Glomerular visceral epithelial cell (primary cell): ENCODE data around the gene NUB1.

Source experiments
- DNase-seq: peaks from one replicate; pipeline ENCODE4 v3.0.0-alpha.2; 2016; ENCODE audit errors: extremely low spot score

The NUB1 gene

DNA sequence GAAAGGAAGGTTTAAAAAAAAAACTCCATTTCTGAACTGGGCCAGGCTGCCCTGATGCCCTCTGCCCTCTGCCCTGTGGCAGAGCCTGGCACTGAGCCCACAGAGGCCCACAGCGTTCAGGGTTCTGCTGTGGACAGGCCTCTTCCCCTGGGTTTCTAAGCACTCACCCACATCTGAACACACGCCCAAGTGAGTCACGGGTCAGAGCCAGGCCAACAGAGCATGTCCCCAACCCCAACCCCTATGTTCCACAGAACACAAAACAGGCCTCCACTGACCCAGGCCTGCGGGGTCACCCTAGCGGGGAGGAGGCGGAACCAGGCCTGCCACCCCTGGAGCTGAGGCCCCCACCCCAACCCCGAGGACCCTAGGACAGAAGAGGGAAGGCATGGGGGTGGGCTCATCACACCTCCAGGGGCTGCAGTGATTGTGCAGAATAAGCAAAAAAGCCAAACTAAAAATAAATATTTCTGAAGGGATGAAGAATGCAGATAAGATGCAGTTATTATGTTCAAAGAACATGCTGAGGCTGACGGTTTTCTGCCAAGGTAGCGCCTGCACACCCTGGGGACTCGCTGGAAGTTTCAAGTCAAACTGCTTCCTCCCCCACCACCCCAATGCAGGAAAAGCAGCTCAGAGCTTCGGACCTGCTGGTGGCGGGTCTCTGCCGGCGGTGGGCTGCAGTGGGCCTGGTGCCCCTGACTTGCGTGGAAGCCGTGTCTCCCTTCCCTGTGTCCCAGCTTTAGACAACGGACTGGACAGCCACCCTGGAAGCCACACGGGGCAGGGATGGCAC is 62.8 kb downstream of the NUB1 start:
- no peak for DNase-seq

DNA sequence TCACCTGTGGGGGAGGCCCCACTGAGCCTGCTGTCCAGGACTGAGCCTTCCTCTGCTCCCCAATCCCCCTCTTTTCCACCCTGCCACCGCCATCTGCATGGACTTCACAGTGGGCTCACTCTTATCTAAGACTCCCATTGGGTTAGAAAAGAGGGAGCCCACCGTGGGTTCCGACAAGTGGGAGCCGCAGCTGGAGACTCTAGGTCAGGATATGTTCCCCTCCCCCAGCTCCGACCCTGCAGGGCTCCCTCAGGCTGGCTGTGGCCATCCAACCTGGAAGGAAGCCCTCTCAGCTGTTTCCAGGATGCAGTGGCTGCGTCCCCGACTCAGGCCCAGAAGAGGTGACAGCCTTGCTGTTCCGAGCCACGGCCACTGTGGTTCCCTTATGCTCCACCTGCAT is 63.4 kb downstream of the NUB1 start:
- DNase-seq = no peak

DNA sequence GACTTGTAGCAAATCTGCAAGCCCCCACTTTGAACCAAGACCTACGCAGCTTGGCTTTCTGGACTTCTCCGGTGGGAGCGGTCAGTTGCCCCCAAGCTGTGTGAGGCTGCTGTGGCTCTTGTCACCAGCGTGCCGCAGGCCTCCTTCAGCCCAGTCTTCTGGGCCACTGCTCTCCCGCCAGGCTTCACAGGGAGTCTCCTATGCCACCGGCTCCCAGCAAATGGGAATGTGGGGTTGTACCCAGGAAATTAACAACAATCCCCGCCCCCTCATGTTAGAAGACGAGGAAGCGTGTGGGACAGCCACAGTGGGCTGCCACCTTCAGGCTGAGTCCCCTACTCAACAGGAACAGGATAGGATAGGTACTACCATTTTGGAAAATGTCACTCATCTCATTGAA is 64.0 kb downstream of the NUB1 start:
- no peak for DNase-seq

DNA sequence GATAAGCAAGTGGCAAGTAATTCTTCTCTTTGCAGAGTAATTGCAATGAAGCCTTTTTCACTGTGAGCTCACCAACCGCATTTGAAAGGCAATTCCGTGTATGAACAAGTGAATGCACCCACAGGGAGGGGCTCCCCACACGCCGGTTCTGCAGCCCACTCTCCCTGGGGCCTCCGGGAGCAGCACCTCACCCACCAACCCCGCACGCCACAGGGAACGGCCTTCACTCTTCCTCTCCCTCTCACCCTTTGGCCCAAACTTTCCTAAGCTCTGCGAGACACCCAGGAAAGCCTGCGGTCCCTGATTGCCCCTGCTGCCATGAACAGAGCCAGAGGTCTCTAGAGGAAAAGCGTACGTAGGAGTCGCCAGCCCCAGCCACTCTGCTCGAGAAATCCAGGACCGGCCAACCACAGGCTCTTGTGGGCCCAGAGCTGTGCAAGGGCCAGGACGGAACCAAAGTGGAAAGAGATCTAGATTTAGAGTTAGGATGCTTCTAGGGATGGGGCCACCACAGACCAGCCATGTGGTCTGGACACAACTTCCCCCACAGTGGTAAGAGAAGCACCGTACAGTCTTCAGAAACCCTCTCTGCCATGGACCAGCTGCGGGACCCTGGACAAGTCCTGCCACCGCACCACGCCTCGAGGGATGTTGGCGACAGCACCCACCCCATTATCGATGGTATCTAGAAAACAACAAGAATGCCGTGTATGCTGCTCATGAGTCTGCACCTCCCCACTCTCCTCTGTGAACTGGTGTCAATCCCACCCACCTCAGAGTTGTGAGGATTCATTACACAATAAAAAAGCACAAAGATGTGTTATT is 64.7 kb downstream of the NUB1 start:
- no peak for DNase-seq

DNA sequence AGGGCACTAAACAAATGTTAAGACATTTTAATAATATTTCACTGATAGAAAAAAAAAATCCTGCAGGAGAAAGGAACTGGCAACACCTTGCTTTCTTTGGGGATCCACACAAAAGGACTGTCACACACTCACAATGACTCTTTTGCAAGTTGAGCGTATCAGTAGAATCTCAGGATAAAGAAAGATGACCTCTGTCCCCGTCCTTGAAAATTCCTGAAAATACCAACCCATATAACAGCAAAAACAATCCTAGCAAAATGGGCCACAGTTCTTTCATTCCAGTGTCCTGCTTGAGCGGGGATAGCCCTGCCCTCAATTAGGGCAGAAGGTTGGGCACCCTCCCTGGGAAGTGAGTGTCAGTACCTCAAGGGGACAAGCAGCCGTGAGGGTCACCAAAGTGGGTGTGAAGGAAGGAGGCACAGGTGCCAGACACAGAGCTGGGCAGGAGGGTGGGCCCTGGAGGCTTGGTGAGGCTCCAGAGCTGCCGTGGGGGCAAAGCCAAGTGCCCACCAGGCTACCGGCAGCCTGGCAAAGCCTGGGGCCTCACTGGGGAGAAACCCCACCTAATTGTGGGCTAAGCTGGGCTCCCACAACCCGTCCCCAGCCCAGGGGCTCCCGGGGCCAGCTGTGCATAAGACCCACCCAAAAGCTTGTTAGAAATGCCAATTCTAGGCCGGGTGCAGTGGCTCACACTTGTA is 65.4 kb downstream of the NUB1 start:
- no peak for DNase-seq

DNA sequence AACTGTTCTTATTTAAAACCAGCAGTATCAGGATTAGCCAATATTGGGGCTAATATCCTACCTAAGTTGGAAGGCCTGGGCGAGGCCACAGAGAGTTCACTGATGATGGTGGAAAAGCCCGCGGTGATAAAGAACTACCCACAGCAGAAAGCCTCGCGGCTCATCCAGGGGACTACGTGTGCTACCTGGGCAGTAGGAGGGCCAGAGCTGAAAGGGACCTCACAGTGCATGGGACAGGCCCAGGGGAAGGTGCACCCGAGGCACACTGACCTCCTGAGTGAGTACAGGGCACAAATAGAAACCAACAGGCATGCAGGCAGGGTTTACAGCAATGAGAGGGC is 66.9 kb downstream of the NUB1 start:
- no peak for DNase-seq

DNA sequence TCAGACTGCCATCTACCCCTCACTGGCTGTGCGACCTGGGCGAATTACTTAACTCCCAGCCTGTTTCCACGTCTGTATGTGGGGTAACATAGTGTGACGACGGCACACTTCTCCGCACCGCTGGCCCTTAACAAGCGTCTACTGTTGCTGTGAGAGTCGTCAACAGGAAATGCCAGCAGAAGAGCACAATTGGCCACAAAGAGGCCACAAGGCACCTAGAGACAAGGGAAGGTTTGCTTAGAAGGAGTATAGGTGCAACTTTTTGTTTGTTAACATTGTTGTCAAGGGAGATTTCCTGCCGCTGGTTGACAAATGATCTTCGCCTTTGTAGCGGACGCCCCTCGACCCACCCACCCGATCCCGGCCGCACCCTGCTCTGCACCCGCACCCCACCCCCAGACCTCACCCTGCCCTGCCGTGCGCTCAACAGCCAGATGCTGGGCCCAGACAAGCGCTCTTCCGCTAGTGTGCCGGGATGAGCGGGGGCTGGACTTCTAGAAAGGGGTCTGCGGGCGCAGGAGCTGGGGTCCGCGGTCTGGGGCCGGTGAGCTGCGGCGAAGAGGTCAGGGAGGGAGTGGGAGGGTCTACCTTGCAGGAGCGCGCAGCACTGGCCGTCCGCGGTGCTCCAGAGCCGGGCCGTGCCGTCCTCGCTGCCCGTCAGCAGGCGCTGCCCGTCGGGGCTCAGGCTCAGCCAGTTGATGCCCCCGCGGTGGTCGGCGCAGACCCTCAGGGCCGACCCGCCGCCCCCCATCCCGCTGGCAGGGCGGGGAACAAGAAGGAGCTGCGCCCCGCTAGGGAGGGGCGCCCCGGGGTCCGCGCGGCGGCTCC is 67.4 kb downstream of the NUB1 start:
- DNase-seq = no peak

DNA sequence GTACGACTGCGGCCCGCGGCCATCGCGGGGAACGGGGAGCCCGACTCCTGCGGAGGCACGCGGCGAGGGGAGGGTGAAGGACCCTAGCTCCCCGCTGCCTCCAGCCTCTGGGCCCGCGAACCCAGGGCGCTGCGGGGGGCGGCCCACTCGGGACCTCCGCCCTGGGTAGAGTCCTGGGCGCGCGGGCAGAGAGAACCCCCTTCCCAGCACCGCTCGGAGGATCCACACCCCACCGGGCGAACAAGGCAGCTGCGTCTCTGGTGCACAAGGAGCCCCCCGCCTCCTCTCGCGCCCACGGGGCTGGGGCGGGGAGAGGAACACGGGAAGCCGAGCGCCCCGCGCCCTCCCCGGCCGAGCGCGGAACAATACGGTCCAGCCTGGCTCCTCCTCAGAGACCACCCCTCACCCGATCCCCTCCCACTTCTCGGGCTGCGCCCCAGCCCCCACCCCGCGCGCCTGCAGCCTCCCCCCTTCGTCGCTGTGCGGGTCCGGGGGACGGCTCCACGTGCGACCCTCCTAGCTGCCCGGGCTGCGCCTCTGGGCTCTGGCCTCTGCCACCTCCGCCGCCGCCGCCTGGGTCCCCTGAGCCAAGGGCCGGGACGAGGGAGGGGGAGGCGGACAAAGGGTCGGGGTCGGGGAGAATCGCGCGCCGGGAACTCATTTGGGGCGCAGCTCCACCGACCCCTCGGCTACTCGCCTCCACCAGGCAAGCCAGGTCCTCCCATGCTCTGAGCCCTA is 68.2 kb downstream of the NUB1 start, which contains the start of gene WDR86:
TSS of gene WDR86 (minus strand) at position 372 of the 738 bp plus-strand sequence. CDS start 449 bp downstream, outside the sequence.
- no peak for DNase-seq

DNA sequence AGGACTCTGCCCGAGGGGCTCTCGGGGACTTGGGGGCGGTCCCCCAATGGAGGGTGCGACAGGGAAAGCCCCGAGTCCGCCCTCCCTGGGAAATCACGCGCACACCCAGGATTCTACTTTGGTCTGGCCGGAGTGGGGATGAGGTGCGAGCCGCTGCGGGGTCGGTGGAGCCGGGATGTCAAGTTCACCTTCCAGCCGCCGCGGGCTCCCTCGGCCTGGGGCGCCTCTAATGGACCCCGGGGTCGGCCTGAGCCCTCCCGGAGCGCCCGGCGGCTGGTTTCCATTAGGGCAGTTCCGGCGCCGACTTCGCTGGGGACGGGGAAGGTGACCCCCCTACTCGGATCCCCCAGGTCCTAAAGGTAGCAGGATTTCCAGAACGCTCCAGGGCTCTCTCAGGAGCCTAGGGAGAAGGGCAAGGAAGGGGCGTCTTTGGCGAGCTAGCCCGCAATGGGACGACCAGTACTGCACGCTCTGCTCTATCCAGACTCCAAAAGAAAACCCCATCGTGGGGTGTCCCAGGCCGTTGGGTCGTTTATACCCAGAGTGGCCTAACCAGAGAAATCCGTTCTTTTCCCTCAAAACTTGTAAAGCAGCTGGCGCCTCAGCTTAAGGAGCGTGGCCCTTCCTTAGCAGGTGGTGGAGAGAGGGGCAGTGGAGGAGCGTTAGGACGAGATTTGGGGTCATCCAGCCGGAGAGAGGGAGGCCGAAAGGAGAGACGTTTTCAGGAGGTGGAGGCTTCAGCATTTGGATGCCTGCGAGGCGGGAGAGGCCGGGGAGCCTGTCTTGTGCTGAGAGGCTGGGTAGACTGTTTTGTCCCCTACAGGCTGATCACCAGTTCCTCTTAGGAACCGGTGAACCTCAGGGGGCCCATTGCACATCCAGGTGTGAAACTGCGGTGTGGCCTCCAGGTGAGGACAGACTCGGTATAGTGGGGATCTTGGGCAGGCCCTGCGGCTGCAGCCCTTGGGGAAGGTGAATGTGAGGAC is 69.1 kb downstream of the NUB1 start:
- no peak for DNase-seq

DNA sequence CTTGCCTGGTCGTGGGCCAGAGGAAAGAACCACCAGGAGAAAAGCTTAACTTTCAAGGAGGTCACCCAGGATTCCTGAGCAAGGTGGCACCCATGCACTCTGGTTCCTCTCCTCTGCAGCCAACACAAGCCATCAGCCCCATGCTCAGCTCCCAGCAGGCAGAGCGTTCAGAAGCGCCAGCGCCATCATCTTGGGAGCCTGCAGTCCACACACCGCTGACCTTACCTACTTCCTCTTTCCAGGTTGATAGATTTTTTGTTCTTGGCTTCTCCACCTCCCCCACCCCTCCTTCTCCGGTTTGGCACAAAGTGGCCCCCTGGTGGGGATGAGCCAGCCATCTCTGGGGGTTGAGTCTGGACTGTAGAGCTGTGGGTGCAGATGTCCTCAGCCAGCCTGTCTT is 69.9 kb downstream of the NUB1 start:
- no peak for DNase-seq

DNA sequence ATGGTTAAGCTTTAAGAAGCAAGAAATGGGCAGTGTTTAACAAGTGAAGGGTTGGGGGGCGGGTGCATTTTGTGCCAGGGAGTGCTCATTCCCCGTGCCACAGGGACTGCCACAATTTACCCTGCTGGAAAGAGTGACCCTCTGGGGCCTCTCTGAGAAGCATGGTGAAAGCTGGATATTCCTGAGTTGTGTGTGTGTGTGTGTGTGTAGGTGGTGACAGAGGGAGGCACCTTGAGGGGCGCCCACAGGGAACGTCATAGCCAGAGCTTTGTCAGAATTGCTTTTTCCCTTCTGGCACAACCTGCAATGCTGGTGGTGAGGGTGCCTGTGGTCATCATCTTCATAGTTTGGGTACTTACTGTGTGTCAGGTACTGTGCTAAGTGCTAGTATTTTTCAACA is 70.7 kb downstream of the NUB1 start:
- DNase-seq = no peak

DNA sequence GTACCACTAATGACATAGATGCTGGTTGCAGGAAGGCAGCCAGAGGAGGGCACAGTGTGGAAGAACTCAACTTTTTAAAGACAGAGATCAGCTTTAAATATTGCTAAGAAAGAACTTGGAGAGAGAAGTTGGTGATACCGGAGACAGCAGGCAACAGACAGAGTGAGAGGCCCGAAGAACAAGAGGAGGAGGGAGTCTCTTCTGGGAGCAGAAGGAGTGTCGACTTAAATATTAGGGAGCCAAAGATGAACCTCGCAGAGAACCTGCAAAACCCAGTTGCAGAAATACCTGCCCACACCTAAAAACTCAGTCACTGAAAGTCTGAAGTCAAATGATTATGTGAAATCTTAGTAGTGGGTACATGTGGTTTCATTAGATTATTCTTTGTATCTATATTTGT is 71.6 kb downstream of the NUB1 start:
- DNase-seq = no peak

DNA sequence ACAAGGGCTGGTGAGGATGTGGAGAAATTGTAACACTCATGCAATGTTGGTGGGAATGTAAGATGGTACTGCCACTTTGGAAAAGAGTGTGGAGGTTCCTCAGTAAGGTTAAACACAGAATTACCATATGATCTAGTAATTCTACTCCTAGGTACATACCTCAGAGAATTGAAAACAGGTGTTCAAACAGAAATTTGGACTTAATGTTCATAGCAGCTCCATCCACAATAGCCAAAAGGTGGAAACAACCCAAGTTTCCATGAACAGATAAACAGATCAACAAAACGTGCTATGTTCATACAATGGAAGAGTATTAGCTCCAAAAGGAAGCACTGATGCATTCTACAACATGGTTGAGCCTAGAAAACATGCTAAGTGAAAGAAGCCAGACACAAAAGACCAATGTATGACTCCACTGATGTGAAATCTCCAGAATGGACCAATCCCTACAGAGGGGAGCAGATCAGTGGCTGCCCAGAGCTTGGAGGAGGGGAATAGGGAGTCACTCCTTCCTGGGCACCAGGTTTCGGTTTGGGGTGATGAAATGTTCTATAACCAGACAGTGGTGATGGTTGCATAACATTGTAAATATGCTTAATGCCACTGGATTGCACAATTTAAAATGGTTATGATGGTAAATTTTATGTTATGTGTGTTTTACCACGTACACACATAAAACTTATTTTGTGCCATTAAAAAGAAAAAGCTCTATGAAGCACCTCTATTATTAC is 73.9 kb downstream of the NUB1 start:
- DNase-seq = no peak

DNA sequence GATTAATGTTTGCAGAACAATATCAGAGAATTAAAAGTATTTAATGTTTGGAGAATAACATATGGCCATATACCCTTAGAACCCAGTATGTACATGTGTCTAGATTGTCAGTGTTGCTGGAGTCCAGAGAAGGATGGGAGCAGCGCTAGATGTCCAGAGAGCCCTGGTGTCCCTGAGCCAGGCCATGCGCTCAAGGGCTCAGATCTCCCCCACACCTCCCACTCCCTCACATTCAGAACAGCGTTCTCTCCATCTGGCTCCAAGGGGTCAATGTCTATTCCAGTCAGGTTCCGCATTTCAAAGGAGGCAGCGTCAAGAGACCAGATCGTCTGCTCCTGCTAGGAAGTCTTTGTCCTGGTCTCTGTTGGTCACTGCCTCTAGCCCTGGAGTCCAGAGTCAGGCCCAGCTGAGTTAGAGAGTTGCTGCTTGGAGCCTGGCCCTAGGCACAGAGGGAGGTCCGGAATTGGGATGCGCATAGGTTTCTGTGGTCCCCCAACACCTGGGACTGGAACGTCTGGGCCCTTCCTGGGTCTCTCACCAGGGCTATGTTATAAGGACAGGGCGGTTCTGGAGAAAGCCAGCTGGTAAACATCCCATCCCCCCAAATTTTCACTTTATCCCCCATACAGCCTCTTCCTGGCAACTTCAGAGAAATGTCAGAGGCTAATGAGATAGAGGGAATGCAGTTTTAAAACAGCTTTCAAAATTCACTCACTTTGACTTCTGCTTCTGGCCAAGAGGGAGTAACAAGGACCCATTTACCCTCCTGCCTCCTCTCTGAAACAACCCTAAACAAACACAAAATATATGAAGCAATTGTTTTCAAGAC is 74.7 kb downstream of the NUB1 start:
- no peak for DNase-seq

DNA sequence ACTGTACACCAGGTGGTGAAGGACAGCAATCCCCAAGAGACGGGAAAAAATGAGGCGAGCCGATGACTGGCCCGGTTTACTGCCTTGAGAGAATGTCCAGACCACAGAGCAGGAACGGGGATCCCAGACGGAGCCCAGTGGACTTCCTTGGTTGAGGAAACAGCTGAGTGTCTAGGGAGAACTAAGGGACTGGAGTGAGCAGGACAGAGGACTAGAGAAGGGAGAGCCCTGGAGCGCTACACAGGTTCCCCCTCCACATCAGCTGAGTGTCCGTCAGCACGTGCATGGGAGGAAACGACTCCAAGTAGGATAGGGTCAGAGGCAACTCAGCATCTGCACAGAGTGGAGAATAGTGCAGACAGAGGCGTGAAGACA is 75.3 kb downstream of the NUB1 start:
- no peak for DNase-seq

DNA sequence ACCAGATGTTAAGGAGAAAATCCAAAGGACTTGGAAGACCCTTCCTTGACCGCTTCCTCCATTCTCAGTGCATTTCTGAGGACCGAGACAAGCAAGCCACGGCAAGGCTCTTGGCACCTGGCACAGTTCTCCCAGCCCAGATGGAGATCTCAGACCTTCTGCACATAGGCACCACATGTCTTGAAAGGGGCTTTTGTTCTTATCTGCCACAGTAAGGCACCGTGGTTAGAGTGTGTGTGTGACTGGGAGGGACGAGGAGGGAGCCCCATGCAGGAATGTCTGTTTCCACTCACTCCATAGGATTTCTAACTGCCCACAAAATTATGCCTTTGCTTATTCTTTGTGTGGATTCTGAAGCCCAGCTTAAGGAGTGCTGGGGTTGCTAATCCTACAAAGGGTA is 78.5 kb downstream of the NUB1 start:
- DNase-seq = no peak

DNA sequence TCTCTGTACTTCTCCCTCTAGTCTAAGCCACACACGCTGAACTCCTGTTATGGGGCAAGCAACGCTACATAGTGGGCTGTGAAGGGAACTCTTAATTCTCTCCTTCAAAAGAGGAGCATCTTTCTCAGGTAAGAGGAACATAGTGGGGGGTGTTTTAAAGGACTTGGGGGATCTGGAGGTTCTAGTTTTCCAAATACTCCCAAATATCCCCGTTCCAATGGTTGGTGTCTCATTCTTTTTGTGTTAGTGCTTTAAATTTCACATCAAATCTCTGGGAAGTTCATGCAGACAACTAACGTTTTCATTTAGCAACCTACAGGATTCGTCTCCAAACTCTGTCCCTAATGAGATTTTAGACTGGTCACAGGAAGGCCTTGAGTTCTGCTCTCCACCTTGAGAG is 80.6 kb downstream of the NUB1 start:
- no peak for DNase-seq

DNA sequence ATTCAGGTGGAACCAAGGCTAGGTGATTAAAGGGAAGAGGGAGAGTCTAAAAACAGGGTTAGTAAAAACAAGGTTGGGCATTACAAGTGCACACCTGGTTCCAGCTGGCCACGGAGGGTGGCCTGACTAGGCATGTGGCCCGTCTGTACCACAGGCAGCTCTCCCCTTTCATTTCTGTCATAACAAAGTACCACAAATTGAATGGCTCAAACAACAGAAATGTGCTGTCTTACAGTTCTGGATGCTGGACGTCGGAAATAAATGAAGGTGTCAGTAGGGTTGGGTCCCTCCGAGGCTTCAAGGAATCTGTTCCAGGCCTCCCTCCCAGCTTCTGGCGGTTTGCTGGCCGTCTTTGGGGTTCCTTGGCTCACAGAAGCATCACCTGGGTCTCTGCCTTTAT is 81.6 kb downstream of the NUB1 start:
- DNase-seq = no peak
